NCI-H526 treated with DMSO at 0.1 percent for 48 hours (cell line): ENCODE results near the gene UGT1A1.

Experiments used
- DNase-seq: peaks from one replicate; lab custom pipeline; 2025; lab: John Stamatoyannopoulos, UW

The UGT1A1 gene

GRCh38 chr2:233758141-233758540 lies 1.9 kb upstream of the UGT1A1 start:
- DNase-seq = no peak

GRCh38 chr2:233758849-233759248 lies 1.2 kb upstream of the UGT1A1 start:
- no peak for DNase-seq

GRCh38 chr2:233761040-233761769 lies 1.1 kb downstream of the UGT1A1 start:
- DNase-seq = no peak

- no peak for DNase-seq
These were observed 4.2 kb downstream of the UGT1A1 start for GRCh38 chr2:233764264-233764663.

GRCh38 chr2:233764761-233765160 lies 4.7 kb downstream of the UGT1A1 start:
- DNase-seq = no peak

GRCh38 chr2:233766416-233766815 lies 6.3 kb downstream of the UGT1A1 start:
- DNase-seq = no peak

- DNase-seq = no peak
These were observed 8.0 kb downstream of the UGT1A1 start for GRCh38 chr2:233768076-233768475.

GRCh38 chr2:233769260-233769659 lies 9.2 kb downstream of the UGT1A1 start:
- no peak for DNase-seq

- no peak for DNase-seq
These were observed 12.1 kb downstream of the UGT1A1 start for GRCh38 chr2:233772153-233772552.

GRCh38 chr2:233772583-233772982 lies 12.5 kb downstream of the UGT1A1 start:
- DNase-seq = no peak

GRCh38 chr2:233773854-233774253 lies 13.8 kb downstream of the UGT1A1 start:
- DNase-seq = no peak

GRCh38 chr2:233775414-233775813 lies 15.3 kb downstream of the UGT1A1 start:
- DNase-seq = no peak

- no peak for DNase-seq
These were observed 18.0 kb downstream of the UGT1A1 start, which contains the start of gene MROH2A for GRCh38 chr2:233778030-233778429. Gene MROH2A, plus strand, starts transcription at chr2:233778330. Its CDS starts 1,029 bp downstream, at chr2:233779359.

- no peak for DNase-seq
These were observed 19.7 kb downstream of the UGT1A1 start for GRCh38 chr2:233779722-233780121.

- DNase-seq = no peak
These were observed 20.7 kb downstream of the UGT1A1 start for GRCh38 chr2:233780771-233781170.

GRCh38 chr2:233789554-233789953 lies 29.5 kb downstream of the UGT1A1 start:
- DNase-seq = no peak

GRCh38 chr2:233791151-233791882 lies 31.2 kb downstream of the UGT1A1 start:
- DNase-seq = no peak

GRCh38 chr2:233791883-233792329 lies 31.8 kb downstream of the UGT1A1 start:
- no peak for DNase-seq

- DNase-seq = no peak
These were observed 32.6 kb downstream of the UGT1A1 start for GRCh38 chr2:233792720-233793119.

- DNase-seq = no peak
These were observed 33.5 kb downstream of the UGT1A1 start for GRCh38 chr2:233793465-233794127.

- DNase-seq = no peak
These were observed 34.1 kb downstream of the UGT1A1 start for GRCh38 chr2:233794128-233794658.

- DNase-seq = no peak
These were observed 35.7 kb downstream of the UGT1A1 start for GRCh38 chr2:233795735-233796171.
